ENCODE data around the gene GRAMD1A.
"Not testable (repeated sequence)": the region's sequence is repeated elsewhere in the genome, so short reads cannot be mapped to it uniquely, and the experiment has no call there.

Gene GRAMD1A

GRCh38 chr19:34967551-34967950 is 32.6 kb upstream of the GRAMD1A start:
- Histone ChIP-seq H3K36me3 (no peaks in the 10 kb centered on the region), H3K27me3 (no peaks in the 10 kb centered on the region), H3K4me1 (no peaks in the 10 kb centered on the region), H3K4me3 (ENCODE audit: low read depth, low read length) (no peak overlapping the region), H3K9me3 (no peaks in the 10 kb centered on the region)
- TF ChIP-seq CTCF (IDR thresholded peaks at IDR 0.05; ENCODE audit: low read depth, low read length), result no peak
- no peak for DNase-seq

- DNase-seq, result no peak
- TF ChIP-seq CTCF (IDR thresholded peaks at IDR 0.05; ENCODE audit: low read depth, low read length), result no peak
- no peaks in the 10 kb centered on the region for H3K9me3 ChIP-seq
- no peaks in the 10 kb centered on the region for H3K36me3 ChIP-seq
- H3K4me1 ChIP-seq, result no peaks in the 10 kb centered on the region
- no peak overlapping the region for H3K4me3 ChIP-seq (ENCODE audit: low read depth, low read length)
- H3K27me3 ChIP-seq, result no peaks in the 10 kb centered on the region
Measured at GRCh38 chr19:34969721-34970120, 30.4 kb upstream of the GRAMD1A start.

- H3K4me1 ChIP-seq; H3K27me3 ChIP-seq; H3K4me3 ChIP-seq (ENCODE audit: low read depth, low read length); H3K36me3 ChIP-seq; DNase-seq; H3K9me3 ChIP-seq: not testable (repeated sequence)
Measured at GRCh38 chr19:34970185-34970780, 29.8 kb upstream of the GRAMD1A start.

- no peak for DNase-seq
- no peaks in the 10 kb centered on the region for H3K9me3 ChIP-seq
- no peaks in the 10 kb centered on the region for H3K36me3 ChIP-seq
- no peaks in the 10 kb centered on the region for H3K27me3 ChIP-seq
- no peak for TF ChIP-seq CTCF (IDR thresholded peaks at IDR 0.05; ENCODE audit: low read depth, low read length)
- no peak overlapping the region for H3K4me3 ChIP-seq (ENCODE audit: low read depth, low read length)
- H3K4me1 ChIP-seq, result no peaks in the 10 kb centered on the region
Measured at GRCh38 chr19:34972163-34972705, 27.9 kb upstream of the GRAMD1A start.

GRCh38 chr19:34974646-34975045 is 25.5 kb upstream of the GRAMD1A start:
- no peak for TF ChIP-seq CTCF (IDR thresholded peaks at IDR 0.05; ENCODE audit: low read depth, low read length)
- DNase-seq, result no peak
- no peak overlapping the region for H3K4me3 ChIP-seq (ENCODE audit: low read depth, low read length)
- no peaks in the 10 kb centered on the region for H3K36me3 ChIP-seq
- H3K4me1 ChIP-seq, result no peaks in the 10 kb centered on the region
- H3K27me3 ChIP-seq, result no peaks in the 10 kb centered on the region
- H3K9me3 ChIP-seq, result no peaks in the 10 kb centered on the region

GRCh38 chr19:34975056-34975455 is 25.1 kb upstream of the GRAMD1A start:
- TF ChIP-seq CTCF (IDR thresholded peaks at IDR 0.05; ENCODE audit: low read depth, low read length), result no peak
- no peak for DNase-seq
- Histone ChIP-seq H3K9me3 (no peaks in the 10 kb centered on the region), H3K27me3 (no peaks in the 10 kb centered on the region), H3K4me3 (ENCODE audit: low read depth, low read length) (no peak overlapping the region), H3K36me3 (no peaks in the 10 kb centered on the region), H3K4me1 (no peaks in the 10 kb centered on the region)

All from BE2C (cell line).